ENCODE measurements around the gene TICRR.

The TICRR gene

DNA sequence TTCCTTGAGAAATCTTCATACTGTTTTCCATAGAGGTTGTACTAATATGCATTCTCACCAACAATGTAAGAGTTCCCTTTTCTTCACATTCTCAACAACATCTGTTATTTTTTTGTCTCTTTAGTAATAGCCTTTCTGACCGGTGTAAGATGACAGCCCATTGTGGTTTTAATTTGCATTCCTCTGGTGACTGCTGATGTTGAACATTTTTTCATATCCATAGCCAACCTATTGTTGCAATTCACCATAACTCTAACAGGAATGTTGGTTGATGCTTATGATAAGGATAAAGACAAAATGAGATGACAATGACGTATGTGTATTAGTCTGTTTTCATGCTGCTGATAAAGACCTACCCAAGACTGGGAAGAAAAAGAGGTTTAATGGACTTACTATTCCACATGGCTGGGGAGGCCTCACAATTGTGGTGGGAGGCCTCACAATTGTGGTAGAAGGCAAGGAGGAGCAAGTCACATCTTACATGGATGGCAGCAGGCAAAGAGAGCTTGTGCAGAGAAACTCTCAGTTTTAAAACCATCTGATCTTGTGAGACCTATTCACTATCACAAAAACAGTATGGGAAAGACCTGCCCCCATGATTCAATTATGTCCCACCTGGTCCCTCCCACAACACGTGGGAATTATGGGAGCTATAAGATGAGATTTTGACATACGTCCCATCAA lies 41.3 kb upstream of the TICRR start:
- Histone ChIP-seq H3K9me3 (replicated peaks; ENCODE audit: insufficient read depth, low read length) (no peaks in the 10 kb centered on the region), H3K9me2 (replicated peaks; ENCODE audit: insufficient read depth, low read length) (no peaks in the 10 kb centered on the region), H2AFZ (ENCODE audit: low read length) (no peak overlapping the region), H3K4me1 (ENCODE audit: low read length) (no peaks in the 10 kb centered on the region), H3K36me3 (replicated peaks; ENCODE audit: insufficient read depth, low read length) (no peaks in the 10 kb centered on the region), H3K4me3 (ENCODE audit: low read length) (no peak overlapping the region), H3F3A (ENCODE audit: insufficient read depth, low read length) (no peaks in the 10 kb centered on the region), H3K27me3 (replicated peaks; ENCODE audit: insufficient read depth, low read length) (no peaks in the 10 kb centered on the region), H3K9ac (ENCODE audit: low read length) (no peak overlapping the region), H3K79me2 (ENCODE audit: low read length) (no peaks in the 10 kb centered on the region), H3K27ac (ENCODE audit: low read length) (no peak overlapping the region), H4K20me1 (ENCODE audit: insufficient read depth, low read length) (no peaks in the 10 kb centered on the region), H3K4me2 (ENCODE audit: low read depth, low read length) (no peak overlapping the region)
- DNase-seq, result no peak
- TF ChIP-seq, protein P1, sequence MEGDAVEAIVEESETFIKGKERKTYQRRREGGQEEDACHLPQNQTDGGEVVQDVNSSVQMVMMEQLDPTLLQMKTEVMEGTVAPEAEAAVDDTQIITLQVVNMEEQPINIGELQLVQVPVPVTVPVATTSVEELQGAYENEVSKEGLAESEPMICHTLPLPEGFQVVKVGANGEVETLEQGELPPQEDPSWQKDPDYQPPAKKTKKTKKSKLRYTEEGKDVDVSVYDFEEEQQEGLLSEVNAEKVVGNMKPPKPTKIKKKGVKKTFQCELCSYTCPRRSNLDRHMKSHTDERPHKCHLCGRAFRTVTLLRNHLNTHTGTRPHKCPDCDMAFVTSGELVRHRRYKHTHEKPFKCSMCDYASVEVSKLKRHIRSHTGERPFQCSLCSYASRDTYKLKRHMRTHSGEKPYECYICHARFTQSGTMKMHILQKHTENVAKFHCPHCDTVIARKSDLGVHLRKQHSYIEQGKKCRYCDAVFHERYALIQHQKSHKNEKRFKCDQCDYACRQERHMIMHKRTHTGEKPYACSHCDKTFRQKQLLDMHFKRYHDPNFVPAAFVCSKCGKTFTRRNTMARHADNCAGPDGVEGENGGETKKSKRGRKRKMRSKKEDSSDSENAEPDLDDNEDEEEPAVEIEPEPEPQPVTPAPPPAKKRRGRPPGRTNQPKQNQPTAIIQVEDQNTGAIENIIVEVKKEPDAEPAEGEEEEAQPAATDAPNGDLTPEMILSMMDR (IDR thresholded peaks at IDR 0.05; ENCODE audit: low read length), result no peak
- TF ChIP-seq EZH2phosphoT487 (IDR thresholded peaks at IDR 0.05; ENCODE audit: low read length), result no peak

DNA sequence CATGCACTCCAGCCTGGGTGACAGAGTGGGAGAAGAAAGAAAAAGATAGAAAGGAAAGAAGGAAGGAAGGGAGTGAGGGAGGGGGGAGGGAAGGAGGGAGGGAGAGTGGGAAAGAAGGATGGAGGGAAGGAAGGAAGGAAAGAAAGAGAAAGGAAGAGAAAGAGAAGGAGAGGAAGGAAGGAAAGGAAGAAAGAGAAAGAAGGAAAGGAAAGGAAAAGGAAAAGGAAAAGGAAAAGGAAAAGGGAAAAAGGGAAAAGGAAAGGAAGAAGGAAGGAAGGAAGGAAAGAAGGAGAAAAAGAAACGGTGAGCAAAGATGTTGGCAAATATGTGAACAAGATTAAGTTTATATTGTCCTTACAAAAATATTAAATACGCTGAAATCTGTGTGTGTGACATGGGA lies 36.2 kb upstream of the TICRR start:
- DNase-seq, result no peak
- H4K20me1 ChIP-seq (ENCODE audit: insufficient read depth, low read length), result no peaks in the 10 kb centered on the region
- no peak overlapping the region for H3K4me3 ChIP-seq (ENCODE audit: low read length)
- no peaks in the 10 kb centered on the region for H3K27me3 ChIP-seq (replicated peaks; ENCODE audit: insufficient read depth, low read length)
- no peaks in the 10 kb centered on the region for H3K9me3 ChIP-seq (replicated peaks; ENCODE audit: insufficient read depth, low read length)
- TF ChIP-seq EZH2phosphoT487 (IDR thresholded peaks at IDR 0.05; ENCODE audit: low read length), result no peak
- TF ChIP-seq, protein P1 (IDR thresholded peaks at IDR 0.05; ENCODE audit: low read length), result no peak
- TF ChIP-seq EZH2 (optimal IDR thresholded peaks at IDR 0.05; ENCODE audit: low read depth, low read length), result no peak
- H3K4me1 ChIP-seq (ENCODE audit: low read length), result no peaks in the 10 kb centered on the region
- H3K4me2 ChIP-seq (ENCODE audit: low read depth, low read length), result no peak overlapping the region
- no peaks in the 10 kb centered on the region for H3F3A ChIP-seq (ENCODE audit: insufficient read depth, low read length)
- H3K36me3 ChIP-seq (replicated peaks; ENCODE audit: insufficient read depth, low read length), result no peaks in the 10 kb centered on the region
- no peaks in the 10 kb centered on the region for H3K9me2 ChIP-seq (replicated peaks; ENCODE audit: insufficient read depth, low read length)
- H3K9ac ChIP-seq (ENCODE audit: low read length), result no peak overlapping the region
- H3K79me2 ChIP-seq (ENCODE audit: low read length), result no peaks in the 10 kb centered on the region
- H3K27ac ChIP-seq (ENCODE audit: low read length), result no peak overlapping the region
- no peak overlapping the region for H2AFZ ChIP-seq (ENCODE audit: low read length)

DNA sequence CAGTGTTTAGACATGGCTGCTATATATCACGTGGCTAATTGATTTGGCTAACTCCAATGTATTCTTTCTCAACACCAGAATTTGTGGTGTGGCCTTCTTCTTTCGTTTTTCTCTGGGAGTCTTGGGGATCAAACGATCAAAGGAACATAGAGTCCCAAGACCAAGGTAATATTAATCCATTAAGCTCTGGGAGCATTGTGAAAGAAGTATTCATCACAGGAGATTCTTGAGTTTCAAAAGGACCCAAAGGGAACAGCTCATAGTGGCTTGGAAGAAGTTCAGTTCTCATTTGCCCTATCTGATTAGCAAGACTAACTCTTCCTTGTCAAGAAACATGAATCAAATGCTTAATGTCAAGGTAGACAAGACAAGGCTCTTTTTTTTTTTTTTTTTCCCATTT lies 32.9 kb upstream of the TICRR start:
- TF ChIP-seq EZH2 (optimal IDR thresholded peaks at IDR 0.05; ENCODE audit: low read depth, low read length) (no peak), EZH2phosphoT487 (IDR thresholded peaks at IDR 0.05; ENCODE audit: low read length) (no peak)
- TF ChIP-seq, protein P1 (IDR thresholded peaks at IDR 0.05; ENCODE audit: low read length), result no peak
- H3K9me3 ChIP-seq (replicated peaks; ENCODE audit: insufficient read depth, low read length), result no peaks in the 10 kb centered on the region
- H3K4me3 ChIP-seq (ENCODE audit: low read length), result no peak overlapping the region
- no peak overlapping the region for H3K4me2 ChIP-seq (ENCODE audit: low read depth, low read length)
- no peaks in the 10 kb centered on the region for H3F3A ChIP-seq (ENCODE audit: insufficient read depth, low read length)
- no peak overlapping the region for H3K9ac ChIP-seq (ENCODE audit: low read length)
- H3K36me3 ChIP-seq (replicated peaks; ENCODE audit: insufficient read depth, low read length), result no peaks in the 10 kb centered on the region
- no peaks in the 10 kb centered on the region for H4K20me1 ChIP-seq (ENCODE audit: insufficient read depth, low read length)
- H3K27me3 ChIP-seq (replicated peaks; ENCODE audit: insufficient read depth, low read length), result no peaks in the 10 kb centered on the region
- no peak for DNase-seq
- H3K9me2 ChIP-seq (replicated peaks; ENCODE audit: insufficient read depth, low read length), result no peaks in the 10 kb centered on the region
- no peak overlapping the region for H3K27ac ChIP-seq (ENCODE audit: low read length)
- H2AFZ ChIP-seq (ENCODE audit: low read length), result no peak overlapping the region
- H3K4me1 ChIP-seq (ENCODE audit: low read length), result no peaks in the 10 kb centered on the region
- H3K79me2 ChIP-seq (ENCODE audit: low read length), result no peaks in the 10 kb centered on the region
